ENCODE results near the gene NTM.

Gene NTM

DNA sequence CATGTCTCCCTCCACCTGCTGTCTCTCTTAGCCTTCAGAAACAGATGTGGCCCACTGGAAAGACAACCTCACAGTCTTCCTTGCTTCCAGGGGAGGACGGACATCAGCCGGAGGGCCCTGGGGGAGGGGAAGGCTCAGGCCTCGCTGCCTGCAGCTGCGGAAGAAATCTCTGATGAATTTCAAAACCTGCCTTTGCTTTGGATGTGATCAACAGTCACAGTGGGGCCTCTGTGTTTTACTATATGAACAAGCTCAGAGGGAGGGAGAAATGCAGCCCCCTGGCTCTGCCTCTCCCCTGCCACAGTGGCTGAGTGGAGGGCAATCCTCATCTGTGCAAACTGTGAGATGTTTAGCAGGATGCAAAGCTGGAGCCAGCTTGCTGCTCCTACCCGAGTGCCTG is 282.8 kb downstream of the NTM start:
- DNase-seq, result no peak

DNA sequence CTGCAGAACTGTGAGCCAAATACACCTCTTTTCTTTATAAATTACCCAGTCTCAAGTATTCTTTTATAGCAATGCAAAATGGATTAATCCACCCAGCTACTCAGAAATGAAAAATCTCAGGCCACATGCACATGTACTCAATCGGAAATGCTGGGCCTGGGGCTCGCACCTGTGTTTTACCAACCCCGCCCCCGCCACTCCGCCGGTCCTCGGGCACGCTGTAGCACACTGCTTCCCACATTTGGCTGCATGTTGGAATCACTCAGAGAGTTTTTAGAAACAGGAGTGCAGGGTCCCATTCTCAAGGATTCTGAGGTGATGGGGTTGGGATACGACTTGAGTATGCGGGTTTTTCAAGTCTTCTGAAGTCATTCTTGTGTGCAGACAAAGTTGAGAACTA is 284.4 kb downstream of the NTM start:
- no peak for DNase-seq

DNA sequence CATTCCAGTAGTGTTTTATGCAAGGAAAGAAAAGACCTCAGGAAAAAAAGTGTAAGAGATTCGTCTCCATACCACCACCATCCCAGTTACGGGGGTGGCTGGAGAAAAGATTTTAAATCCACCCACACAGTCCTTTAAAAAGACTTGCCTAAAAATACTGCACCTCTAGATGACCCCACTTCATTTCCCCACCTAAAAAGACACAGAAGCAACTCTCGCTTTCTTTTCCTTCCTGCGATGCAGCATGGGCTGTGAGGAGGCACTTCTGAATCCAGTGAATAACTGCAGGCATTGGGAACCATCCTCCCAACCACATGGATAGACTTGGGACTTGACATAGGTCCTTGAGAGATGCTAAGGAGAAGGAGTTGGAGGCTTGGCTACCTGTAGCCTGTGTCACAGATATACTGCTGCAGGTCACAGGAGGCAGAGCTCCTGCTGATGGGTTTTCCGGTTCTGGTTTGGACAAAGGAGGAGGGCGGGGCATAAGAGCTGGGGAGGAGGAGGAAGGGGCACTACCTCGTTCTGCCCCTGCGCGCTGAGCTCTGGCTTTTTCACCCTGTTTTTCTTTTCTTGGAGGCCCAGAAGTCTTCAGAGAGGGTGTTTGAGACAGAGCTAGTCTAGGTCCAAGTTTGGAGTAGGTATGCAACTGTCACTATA is 285.9 kb downstream of the NTM start:
- DNase-seq, result no peak

DNA sequence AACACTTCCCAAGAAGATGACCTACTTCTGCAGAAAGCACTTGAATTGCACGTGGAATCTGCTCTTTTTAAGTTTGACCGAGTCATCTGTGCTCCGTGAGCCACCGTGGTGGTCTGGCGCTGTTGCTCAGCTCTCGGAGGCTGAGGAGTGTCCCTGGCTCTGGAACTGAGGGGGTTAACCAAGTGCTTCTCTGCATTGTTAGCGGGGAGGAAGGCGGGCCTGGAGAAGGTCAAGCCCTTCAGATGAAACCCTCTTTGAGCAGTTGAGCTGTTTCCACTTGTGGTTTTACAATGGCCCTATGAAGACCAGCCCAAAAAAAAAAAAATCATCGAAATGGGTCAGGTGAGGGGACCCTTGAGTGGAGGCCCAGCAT is 286.4 kb downstream of the NTM start:
- DNase-seq, result no peak

DNA sequence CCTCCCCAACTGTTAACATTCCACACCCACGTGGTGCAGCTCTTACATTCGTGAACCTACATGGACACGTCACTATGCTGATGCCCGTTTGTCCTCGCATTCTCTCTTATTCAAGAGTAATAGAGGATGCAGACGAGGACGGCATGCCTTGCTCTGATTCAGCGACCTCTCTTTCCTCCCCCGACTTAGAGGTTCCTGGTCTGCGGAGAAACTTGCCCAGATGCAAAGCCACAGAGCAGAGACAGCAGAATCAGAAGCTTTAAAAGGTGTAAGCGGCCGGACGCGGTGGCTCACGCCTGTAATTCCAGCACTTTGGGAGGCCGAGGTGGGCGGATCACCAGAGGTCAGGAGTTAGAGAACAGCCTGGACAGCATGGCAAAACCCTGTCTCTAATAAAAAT is 288.0 kb downstream of the NTM start:
- no peak for DNase-seq

DNA sequence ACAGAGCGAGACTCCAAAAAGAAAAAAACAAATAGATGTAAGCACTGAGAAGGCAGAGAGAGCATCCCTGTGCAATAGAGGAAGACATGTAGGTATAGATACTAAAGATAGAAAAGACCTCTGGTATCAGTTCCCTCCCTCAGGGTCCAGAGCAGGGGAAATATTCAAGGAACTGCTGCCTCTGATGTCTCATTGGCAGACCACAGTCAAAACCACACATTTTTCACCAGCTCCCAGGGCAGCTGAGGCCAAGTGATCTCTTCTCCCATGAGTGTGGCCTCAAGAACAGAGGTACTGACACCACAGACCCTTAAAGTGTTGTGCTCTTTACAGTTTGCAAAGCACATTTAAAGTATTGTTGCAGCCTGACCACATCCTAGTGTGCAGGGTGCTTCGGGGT is 288.5 kb downstream of the NTM start:
- peak; percentile 45 for DNase-seq

DNA sequence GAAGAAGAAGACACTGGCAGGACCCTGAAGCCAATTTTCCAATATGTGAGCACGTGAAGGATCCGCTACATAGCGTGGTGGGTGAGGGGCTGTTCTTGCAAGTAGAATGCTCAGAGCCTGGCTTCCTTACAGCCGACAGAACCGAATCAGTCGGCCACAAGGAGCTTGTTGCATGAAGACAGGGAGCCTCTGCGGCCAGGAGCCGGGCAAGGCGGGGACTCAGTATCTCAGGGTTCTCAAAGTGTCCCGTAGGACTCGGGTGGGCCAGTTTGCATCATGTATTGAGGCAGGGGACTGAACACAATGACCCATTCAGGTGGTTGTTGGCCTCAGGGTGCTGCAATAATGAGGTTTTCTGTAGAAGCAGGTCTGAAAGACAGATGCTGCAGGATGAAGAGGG is 289.5 kb downstream of the NTM start:
- no peak for DNase-seq

DNA sequence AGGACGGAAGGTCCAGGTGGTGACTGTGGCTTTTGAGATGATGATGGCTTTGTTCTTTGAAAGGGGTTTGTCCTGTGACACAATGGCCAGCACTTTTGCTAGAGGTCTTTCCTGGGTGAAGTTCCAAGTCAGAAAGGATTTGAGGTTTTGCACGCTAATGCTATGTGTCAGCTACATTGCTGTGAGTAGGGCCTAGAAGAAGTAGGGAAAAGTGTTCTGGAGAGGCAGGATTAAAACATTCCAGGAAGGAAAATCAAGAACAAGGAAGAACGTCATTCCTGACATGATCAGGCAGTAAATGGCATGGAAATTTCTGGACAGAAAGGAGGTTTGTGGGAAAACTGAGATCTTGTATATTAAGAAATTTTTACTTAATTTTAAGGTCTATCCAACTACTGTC is 290.7 kb downstream of the NTM start:
- peak; percentile 84 for DNase-seq

DNA sequence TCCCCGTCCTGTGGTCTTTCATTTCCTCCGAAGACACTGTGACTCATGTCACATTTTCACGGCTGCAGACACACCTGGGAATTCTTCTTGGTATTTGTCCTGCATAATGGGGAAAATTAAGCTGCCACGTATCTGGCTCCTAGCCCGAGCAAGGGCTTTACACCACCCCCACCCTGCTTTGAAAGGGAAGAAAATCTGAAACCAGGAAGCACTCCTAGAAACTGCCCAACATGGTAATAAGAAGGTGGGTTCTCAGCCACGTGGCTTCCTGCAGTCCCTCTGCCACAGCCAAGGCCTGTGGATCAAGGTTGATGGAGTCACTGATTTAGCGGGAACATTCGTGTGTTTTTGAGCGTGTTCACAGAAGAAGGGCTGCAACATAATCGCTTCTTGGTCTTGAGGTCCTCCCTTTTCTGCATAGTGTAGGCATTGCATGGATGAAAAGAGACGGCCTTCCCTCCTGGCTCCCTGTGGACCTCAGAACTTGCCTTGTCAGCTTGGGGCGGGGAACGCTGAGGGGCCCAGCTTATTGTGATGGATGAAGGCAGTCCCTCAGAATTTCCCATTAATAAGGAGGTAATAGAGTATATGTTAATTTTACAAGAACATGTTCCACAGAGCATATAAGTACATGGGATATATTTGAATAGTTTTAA is 292.0 kb downstream of the NTM start:
- DNase-seq, result peak; percentile 36

DNA sequence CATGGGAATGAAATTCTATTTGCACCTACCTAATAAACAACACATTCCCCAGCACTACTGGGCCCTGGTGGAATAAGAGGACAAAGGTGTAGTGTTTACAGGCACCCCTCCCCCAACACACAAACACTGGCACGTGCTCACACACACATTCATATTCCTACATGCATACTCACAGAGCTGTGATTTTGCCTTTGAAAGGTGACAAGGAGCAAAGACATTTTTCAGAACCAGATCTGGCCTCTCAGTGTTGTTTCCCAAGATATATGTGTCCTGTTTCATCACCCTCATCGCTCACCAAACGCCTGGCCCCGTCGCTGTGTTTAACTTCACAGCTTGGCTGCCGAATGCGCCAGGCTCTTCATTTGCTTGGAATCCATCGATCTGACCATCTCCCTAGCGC is 292.6 kb downstream of the NTM start:
- no peak for DNase-seq

DNA sequence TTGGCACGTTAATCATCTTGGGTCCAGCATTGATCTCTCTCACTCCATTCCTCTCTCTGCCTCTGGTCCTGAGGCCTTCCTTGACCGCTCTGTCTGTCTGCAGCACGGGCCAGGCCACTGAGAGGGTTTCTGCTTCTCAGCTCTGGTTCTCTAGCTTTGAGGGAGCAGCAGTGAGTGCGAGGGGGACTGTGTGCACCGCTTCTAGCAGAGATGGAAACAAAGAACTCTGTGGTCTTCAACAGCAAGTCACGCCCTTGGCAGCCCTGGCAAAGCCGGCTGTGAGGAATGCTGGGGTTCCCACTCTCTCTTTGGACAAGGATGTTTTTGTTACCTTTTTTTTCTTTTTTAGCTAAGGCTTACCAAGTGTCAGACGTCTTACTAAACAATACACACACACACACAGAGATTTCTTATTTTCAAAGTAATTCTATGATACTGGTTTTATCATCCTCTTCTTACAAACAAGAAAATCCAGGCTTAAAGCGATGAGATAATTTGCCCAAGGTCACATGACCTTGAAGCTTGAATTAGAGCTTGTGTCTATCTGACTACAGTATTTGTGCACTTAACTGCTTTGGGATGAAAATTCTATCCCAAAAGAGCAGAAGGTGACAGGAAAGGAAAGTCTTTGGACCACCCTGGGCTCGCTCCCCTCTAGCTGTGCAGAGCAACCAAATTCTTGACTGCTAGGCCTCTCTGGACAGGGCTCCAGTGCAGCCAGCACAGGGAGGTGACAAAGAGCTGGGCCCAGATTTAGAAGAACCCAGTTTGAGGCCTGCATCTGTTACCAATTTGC is 293.2 kb downstream of the NTM start:
- no peak for DNase-seq

DNA sequence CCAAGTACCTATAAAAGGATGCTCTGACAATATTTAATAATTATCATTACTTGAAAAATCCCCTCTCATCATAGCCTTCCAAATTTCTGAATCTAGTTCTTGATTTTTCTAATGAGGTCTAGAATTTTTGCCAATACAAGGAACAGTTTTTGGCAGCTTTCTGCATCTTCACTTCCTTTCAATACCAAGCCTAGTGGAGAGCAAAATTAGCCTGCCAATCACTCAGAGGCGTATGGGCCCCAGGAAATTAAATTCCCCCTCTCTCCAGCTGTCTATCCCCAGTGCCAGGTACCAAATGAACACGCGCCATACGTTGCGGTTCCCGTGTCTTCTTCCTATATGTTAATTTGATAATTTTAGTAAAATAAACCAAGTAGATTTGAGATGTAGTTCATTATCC is 293.9 kb downstream of the NTM start:
- DNase-seq, result no peak

DNA sequence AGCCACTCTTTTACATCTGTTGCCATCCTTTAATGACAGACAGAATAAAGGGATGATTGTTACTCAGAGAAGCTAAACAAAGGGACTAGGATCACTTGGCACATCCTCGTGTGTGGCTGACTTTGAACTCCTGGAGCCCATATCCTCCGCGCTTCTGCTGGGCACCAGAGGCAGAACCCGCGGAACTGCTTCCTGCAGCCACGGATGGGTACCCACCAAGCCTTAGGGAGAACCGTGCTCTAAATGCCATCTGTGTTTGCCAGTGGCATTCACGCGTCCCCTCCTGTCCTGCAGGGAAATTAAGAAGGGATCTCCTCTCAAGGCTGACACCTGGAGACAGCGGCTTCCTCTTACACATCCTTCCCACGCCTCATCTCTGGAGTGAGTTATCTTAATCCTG is 294.4 kb downstream of the NTM start:
- no peak for DNase-seq

DNA sequence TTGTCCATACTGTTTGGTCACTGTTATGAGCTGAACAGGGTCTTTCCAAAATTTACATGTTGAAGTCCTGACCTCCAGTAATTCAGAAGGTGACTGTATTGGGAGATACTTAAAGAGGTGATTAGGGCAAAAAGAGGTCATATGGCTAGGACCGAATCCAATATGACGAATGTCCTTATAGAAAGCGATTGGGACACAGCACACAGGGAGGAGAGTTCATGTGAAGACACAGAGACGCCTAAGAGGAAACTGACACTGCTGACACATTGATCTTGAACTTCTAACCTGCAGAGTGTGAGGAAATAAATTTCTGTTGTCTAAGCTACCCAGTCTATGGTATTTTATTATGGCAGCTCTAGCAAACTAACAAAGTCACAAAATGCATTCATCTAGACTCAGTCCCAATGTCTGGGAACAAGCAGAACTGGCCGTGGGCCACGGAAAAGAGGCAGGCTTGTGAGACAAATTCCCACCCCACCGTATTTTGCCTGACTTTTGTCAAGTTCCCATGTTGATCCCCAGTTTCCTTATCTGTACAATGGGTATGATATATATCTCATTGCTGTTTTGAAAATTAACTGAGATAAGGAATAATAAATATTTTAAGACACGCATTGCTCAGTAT is 295.0 kb downstream of the NTM start:
- no peak for DNase-seq

DNA sequence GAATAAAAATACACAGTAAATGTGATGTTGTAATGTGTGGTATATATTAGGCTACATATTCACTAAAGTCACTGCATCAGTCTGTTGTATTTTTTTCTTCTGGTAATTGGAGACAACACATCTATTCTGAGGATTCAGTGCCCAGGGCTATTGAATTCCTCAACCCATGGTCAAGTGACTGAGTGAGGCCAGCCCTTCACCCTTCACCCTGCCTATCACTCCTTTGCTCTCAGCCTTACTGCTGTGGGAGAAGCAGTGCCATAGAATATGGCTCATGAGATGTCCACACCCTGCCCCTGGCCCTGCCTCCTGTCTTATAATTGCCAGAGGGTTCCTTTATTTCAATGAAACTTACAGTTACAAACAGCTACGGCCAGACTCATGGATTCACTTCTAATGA is 295.6 kb downstream of the NTM start:
- no peak for DNase-seq

DNA sequence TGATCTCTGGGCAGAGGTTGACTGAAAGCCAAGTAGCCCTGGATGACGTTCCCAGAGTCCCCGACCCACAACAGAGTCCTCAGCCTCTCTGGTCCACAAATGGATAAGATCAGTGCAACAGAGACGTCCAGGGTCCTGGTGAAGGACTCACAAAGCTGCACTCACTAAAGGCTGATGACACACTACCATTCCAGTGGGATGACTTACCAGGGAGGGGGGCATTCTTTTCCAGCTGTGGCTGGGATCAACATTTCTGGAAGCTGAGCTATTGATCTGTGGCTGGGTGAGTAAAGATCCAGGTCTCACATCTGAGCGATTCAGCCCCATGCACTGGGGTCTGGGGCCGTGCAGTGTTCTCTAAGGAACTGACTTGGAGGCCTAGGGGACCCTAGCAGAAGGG is 296.2 kb downstream of the NTM start:
- peak; percentile 87 for DNase-seq

DNA sequence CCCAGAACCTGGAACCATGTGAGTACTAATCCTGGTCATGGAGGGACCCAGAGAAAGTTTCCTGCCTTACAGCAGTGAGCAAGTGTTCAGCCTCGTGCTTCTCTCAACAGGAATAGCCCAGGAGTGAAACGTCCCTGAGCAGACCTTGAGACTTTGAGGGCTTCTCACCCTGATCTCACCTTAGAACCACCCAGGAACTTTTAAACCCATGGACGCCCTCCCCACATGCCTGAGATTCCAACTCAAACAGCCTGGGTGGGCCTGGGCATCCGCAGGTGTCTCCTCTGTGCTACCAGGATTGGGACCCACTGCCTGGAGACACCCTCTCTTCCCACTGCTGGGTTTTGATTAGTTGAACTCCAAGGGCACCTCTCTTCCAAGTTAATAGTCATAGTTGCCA is 297.2 kb downstream of the NTM start:
- DNase-seq, result no peak

DNA sequence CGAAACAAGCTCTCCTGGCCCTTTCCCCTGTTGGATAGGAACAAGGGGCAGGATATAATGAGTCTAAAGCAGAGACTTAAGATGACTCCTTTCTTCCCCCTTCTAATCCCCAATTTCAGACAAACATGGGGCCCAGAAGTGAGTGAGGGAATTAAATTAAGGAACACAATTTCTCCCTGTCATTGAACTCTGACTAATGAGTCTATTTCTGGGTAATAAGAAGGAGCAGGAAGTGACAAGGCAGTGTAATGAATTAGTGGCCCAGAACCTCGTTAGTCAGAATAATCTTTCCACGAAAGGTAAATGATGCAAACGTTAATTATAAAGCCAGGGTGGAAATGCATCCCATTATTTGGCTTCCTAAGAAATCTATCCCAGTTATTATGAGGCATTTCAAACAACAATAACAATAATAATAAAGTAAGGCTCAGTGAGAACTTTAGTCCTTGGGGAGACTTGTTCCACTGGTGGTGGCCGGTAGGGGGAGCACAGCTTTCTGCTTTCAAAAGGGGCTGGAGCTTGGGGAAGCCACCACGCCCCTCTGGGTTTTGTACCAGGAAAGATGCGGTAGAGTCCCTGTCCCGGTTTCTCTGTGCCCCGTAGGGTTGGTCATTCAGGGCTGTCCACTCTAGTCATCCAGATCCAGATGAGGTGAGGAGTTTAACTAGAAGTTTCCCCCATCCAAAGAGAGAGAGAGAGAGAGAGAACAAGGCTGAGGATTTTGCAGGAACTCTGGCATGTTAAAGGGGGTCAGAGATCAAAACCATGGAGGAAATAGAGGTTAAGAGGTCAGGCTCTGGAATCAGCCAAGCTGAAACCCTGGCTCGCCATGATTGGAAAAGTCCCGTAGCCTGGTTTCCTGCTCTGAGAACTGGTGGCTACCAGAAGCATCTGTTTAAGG is 298.3 kb downstream of the NTM start:
- peak; percentile 38 for DNase-seq

DNA sequence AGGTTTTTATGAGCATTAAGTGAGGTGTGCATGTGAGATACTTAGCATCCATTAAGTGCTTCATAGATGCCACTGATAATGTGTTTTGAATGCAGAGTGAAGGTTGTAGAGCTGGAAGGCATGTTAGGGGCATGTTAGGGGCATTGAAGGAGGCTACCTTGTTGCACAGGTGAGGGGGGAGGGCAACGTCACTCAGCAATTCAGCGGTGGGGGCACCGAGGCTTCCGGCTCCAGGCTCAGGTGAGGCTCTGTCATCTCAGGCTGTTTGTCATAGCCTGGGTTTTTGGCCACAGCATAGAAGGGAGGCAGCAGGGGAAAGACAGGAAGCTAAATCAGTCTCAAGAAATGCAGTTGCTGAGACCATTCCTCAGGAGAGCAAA is 299.0 kb downstream of the NTM start:
- DNase-seq, result no peak

DNA sequence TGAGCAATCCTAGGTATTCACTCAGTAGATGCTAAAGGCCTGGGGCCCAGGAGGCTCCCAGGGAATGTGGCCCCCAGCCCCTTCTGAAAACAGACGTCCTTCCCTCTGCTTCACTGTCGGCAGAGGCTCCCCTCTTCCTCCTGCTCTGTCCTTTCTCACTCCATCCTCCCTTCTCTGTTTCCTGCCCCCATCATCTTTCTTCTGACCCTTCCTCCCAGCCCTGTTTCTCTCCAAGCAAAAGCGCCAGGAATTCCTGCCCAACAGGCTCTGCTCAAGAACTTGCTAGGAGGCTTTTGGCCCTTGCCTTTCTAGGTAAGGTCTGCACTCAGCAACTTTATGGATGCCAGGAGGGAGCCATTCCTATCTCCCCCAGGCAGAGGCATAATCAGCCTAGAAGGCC is 300.5 kb downstream of the NTM start:
- no peak for DNase-seq

DNA sequence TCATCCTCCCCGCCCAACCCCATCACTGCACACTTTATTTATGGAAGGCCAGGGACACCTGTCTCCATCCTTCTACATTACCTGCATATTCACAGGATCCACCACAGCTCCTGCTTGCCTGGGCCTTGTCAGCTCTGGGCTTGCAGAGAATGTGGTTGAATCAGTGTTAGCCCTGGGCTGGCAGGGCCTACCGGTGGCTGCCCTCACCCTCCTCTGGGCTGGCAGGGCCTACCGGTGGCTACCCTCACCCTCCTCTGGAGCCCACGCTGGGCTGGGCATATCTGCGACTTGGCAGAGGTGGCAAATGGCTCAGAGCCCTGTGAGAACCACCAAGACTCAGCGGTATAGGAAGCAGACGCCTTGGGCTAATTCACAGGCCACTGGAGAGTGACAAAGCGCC is 300.9 kb downstream of the NTM start:
- no peak for DNase-seq

DNA sequence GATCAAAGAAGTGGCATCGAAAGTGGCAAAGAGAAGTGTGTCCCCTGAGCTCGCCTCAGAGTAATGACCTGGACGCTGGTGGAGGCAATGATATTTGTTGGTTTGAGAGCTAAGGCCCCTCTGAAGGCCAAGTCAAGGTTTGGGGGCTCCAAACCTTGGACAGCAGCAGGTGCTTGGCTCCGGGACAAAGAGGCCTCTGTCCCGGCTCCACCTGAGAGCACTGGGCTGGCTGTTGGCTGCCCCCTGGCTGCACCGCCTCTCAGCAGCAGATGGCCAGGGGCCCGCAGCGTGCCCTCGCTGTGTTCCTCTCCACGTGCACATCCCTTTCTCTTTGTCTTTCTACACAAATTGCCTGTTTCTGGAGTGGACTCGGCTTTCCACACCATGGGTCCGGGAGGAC is 301.3 kb downstream of the NTM start:
- DNase-seq, result no peak

DNA sequence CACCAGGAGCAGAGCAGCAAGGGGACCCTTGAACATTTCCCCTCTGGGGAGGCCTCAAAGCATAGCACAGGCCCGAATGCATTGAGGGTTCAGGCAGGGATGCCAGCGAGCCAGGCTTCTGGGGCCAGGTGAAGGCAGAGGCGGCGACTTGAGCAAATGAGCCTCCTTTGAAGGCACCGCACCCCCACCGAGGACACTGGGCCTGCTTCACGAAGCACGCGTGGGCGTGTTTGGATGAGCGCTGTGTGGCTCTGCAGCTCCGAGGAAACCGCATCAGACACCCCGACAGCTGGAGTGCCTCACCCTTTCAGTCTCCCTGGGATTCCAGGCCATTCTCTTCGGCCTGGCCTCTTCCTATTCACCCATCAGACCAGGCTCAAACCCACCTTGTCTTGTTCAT is 301.8 kb downstream of the NTM start:
- DNase-seq, result no peak
